Measurements from ENCODE around the gene PPP1CB. TPM values are rescaled to one million over a fixed set of nuclear protein-coding genes. Genes with fewer than 3 reads are reported as not detected.

Gene PPP1CB
- total and polyA plus RNA-seq, 10 of the 15 experiments (the other 5 are each of a cell fraction or from before 2014, with no cell fraction given): 37.5 to 176 (median 84.9) TPM

- in situ Hi-C loops (cut with MboI): no loop called here
- TF ChIP-seq PBX3 (IDR thresholded peaks at IDR 0.05; ENCODE audit: insufficient replicate concordance, low read depth, low read length) (no peak), RCOR1 (conservative IDR thresholded peaks at IDR 0.05; ENCODE audit: low read depth, low read length) (no peak), POLR2A (IDR thresholded peaks at IDR 0.05; ENCODE audit: low read depth, low read length) (no peak), ZZZ3 (IDR thresholded peaks at IDR 0.05; ENCODE audit: control insufficient read depth, insufficient read length, low read depth) (no peak), SMC3 (IDR thresholded peaks at IDR 0.05; ENCODE audit: borderline replicate concordance, low read length) (no peak), YBX1 (IDR thresholded peaks at IDR 0.05) (no peak), TARDBP (IDR thresholded peaks at IDR 0.05; ENCODE audit: borderline replicate concordance) (no peak), SIN3A (IDR thresholded peaks at IDR 0.05; ENCODE audit: low read depth, low read length) (no peak), KAT2A (conservative IDR thresholded peaks at IDR 0.05; ENCODE audit: control insufficient read depth, low read depth, low read length) (no peak), E2F4 (IDR thresholded peaks at IDR 0.05; ENCODE audit: low read depth, low read length) (no peak), NR2C2 (IDR thresholded peaks at IDR 0.05; ENCODE audit: borderline replicate concordance, control insufficient read depth, insufficient read length, low read depth) (no peak), TAF1 (IDR thresholded peaks at IDR 0.05; ENCODE audit: borderline replicate concordance, low read depth, low read length) (no peak), RELB (IDR thresholded peaks at IDR 0.05; ENCODE audit: low read depth) (no peak), DPF2 (IDR thresholded peaks at IDR 0.05) (no peak), SUZ12 (IDR thresholded peaks at IDR 0.05; ENCODE audit: unreplicated experiment) (no peak), BACH1 (IDR thresholded peaks at IDR 0.05; ENCODE audit: borderline replicate concordance) (no peak), RB1 (IDR thresholded peaks at IDR 0.05; ENCODE audit: borderline replicate concordance) (no peak), NR2C1 (IDR thresholded peaks at IDR 0.05) (no peak), TCF12 (IDR thresholded peaks at IDR 0.05; ENCODE audit: low read depth, low read length) (no peak), SREBF1 (IDR thresholded peaks at IDR 0.05; ENCODE audit: low read length) (no peak)
- WGBS (ENCODE audit: insufficient coverage, insufficient replicate concordance, low lambda C conversion rate, missing lambda C conversion rate): 55% methylated on average over 3 of the region's 3 CpGs
- H3K27me3 ChIP-seq (replicated peaks in 1 of 2; ENCODE audit: control insufficient read depth in 2 of 2, insufficient read depth in 2 of 2, low read length in 1 of 2): no peaks in the 10 kb centered on the region
- peaks cover 95% of the 10 kb centered on the region for H3K79me2 ChIP-seq (ENCODE audit: control insufficient read depth, insufficient read depth, low read length)
- peaks cover 0 to 9% of the 10 kb centered on the region in 2 experiments; a peak in 2 of 4 replicates for H3K36me3 ChIP-seq (ENCODE audit: control insufficient read depth in 2 of 2, insufficient read depth in 2 of 2, low read length in 1 of 2)
- BruUV-seq (replicated peaks): no TSS peak
- RAD21 ChIA-PET (ENCODE audit: unreplicated experiment): interaction anchor here (1.0 kb wide), 1 partner anchor 166 kb away, joined by 4 read pairs; no protein-coding TSS in a partner anchor
- no peak overlapping the region for H3K9ac ChIP-seq (ENCODE audit: control insufficient read depth, insufficient read depth, low read length)
- H3K4me2 ChIP-seq (ENCODE audit: control insufficient read depth, insufficient read depth): no peak overlapping the region
- no peaks in the 10 kb centered on the region for H3K4me1 ChIP-seq (ENCODE audit: control insufficient read depth, insufficient read depth, low read length)
- H4K20me1 ChIP-seq (ENCODE audit: control insufficient read depth, insufficient read depth): peaks cover 4% of the 10 kb centered on the region; the same call in 1 of the 2 replicates
- POLR2A ChIA-PET: interaction anchor here (0.6 to 1.2 kb wide), 3 partner anchors 9 to 165 kb away, joined by 3 to 7 read pairs (median 4); no protein-coding TSS in a partner anchor
- intact Hi-C loops (cut with micrococcal nuclease; ENCODE audit: unreplicated experiment): no loop called here
- ATAC-seq (peak; percentile 40), DNase-seq (ENCODE audit: low read depth, low spot score) (no peak), FAIRE-seq (no peak)
- CTCF ChIA-PET: interaction anchor here (0.9 to 2.0 kb wide), 2 partner anchors 7 to 167 kb away, joined by 3 to 7 read pairs; no protein-coding TSS in a partner anchor
- H3K4me3 ChIP-seq: no peak overlapping the region
- H2AFZ ChIP-seq (ENCODE audit: control insufficient read depth, low read depth, low read length): no peak overlapping the region
- no peak overlapping the region for H3K27ac ChIP-seq (ENCODE audit: control insufficient read depth, insufficient read depth)
- SMC1A ChIA-PET (ENCODE audit: uncharacterized antibody, unreplicated experiment): interaction anchor here (0.6 to 3.9 kb wide), 5 partner anchors 8 to 167 kb away, joined by 3 to 18 read pairs (median 4); no protein-coding TSS in a partner anchor
- no peaks in the 10 kb centered on the region for H3K9me3 ChIP-seq (replicated peaks; ENCODE audit: control insufficient read depth, insufficient read depth, low read length)
Measured at GRCh38 chr2:28761420-28761819, 9.8 kb downstream of the PPP1CB start.

Measured in GM12878 (cell line).